ENCODE measurements around the gene GJA8. TPM values are rescaled to one million over a fixed set of nuclear protein-coding genes. Genes with fewer than 3 reads are reported as not detected.

The GJA8 gene
- not detected in 2 replicates for total RNA-seq

GRCh38 chr1:147902253-147902845, at the start of gene GJA8:
TSS of gene GJA8 (plus strand) at chr1:147902795. CDS start at chr1:147907956, 5,161 bp downstream.

GRCh38 chr1:147928236-147929132, 25.9 kb downstream of the GJA8 start, which contains the start of gene GPR89B:
TSS of gene GPR89B (plus strand) at chr1:147928420. CDS start at chr1:147928537, 117 bp downstream.

Other genes with a start within 250 kb of the GJA8 start
- gene ACP6, start 232.3 kb upstream of the GJA8 start, total RNA-seq: 7.8 and 10.1 TPM in 2 replicates
- not detected in 2 replicates for gene GJA5, start 142.2 kb upstream of the GJA8 start, total RNA-seq
- 6.7 and 8.8 TPM in 2 replicates for gene GPR89B, start 25.6 kb downstream of the GJA8 start, total RNA-seq
- gene NBPF11, start 249.5 kb downstream of the GJA8 start, total RNA-seq: 2.0 and 5.5 TPM in 2 replicates